HFFc6 (cell line): ENCODE data around the gene TGM2. TPM values are rescaled to one million over a fixed set of nuclear protein-coding genes. Genes with fewer than 3 reads are reported as not detected.

Experiments
- DNase-seq: peaks from one replicate; pipeline ENCODE4 v3.0.0-alpha.2; 2018
- H3K27ac Mint-ChIP-seq: 2 replicates; pipeline ENCODE4 v1.8.0; 2020; ENCODE audit warnings: mild to moderate bottlenecking, mixed read lengths
- H3K27me3 Mint-ChIP-seq: 2 replicates; pipeline ENCODE4 v1.8.0; 2021; ENCODE audit warnings: mild to moderate bottlenecking, moderate library complexity, mixed read lengths; ENCODE audit not compliant: insufficient read depth
- H3K36me3 Mint-ChIP-seq: 2 replicates; pipeline ENCODE4 v1.8.0; 2021; ENCODE audit warnings: low read depth, mixed read lengths
- H3K4me1 Mint-ChIP-seq: 2 replicates; pipeline ENCODE4 v1.8.0; 2020; ENCODE audit warnings: low read depth, mixed read lengths
- H3K4me3 Mint-ChIP-seq: 2 replicates; pipeline ENCODE4 v1.8.0; 2020; ENCODE audit warnings: mild to moderate bottlenecking, moderate library complexity, mixed read lengths
- H3K9me3 Mint-ChIP-seq: 2 replicates; pipeline ENCODE4 v1.8.0; 2020; ENCODE audit warnings: mild to moderate bottlenecking, mixed read lengths
- total RNA-seq, 6 experiments: library from RNA; stranded (reverse); fragmentation: NEBNext Ultra II Directional; extraction: Animal tissue kit (Norgen Biotek cat#: 25700); gene quantifications; 2 replicates in 1 of 6; 3 replicates in 5 of 6; pipeline ENCODE4 v1.2.3, GENCODE V29; 2021
- TF ChIP-seq, protein P1 (sequence below): fragments of 200-600 bp; sonication (generic); IDR thresholded peaks from 2 replicates; pipeline ENCODE4 v1.5.0; 2021; ENCODE audit warnings: antibody characterized with exemption, mild to moderate bottlenecking

Gene TGM2
- total RNA-seq, 6 experiments from 2014 or later = 99.6 to 430 (median 111) TPM

DNA sequence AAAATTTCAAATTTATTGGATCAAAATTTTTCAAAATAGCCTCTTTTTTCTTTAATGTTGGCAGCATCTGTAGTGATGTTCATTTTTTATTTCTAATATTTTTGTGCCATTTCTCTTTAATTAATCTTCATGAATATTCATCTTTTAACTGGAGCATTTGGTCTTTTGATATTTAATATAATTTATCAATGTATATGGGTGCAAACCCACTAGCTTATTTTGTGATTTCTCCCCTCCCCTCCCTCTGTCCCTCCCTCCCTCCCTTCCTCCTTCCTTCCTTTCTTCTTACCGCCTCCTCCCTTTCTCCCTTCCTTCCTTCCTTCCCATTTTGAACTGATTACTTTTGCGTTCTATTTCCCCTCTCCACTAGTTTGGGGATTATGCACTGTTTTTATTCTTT is 49.2 kb downstream of the TGM2 start:
- H3K36me3 Mint-ChIP-seq = peaks cover 4% of the 10 kb centered on the region; the same call in 1 of the 2 replicates
- TF ChIP-seq, protein P1, sequence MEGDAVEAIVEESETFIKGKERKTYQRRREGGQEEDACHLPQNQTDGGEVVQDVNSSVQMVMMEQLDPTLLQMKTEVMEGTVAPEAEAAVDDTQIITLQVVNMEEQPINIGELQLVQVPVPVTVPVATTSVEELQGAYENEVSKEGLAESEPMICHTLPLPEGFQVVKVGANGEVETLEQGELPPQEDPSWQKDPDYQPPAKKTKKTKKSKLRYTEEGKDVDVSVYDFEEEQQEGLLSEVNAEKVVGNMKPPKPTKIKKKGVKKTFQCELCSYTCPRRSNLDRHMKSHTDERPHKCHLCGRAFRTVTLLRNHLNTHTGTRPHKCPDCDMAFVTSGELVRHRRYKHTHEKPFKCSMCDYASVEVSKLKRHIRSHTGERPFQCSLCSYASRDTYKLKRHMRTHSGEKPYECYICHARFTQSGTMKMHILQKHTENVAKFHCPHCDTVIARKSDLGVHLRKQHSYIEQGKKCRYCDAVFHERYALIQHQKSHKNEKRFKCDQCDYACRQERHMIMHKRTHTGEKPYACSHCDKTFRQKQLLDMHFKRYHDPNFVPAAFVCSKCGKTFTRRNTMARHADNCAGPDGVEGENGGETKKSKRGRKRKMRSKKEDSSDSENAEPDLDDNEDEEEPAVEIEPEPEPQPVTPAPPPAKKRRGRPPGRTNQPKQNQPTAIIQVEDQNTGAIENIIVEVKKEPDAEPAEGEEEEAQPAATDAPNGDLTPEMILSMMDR = no peak

DNA sequence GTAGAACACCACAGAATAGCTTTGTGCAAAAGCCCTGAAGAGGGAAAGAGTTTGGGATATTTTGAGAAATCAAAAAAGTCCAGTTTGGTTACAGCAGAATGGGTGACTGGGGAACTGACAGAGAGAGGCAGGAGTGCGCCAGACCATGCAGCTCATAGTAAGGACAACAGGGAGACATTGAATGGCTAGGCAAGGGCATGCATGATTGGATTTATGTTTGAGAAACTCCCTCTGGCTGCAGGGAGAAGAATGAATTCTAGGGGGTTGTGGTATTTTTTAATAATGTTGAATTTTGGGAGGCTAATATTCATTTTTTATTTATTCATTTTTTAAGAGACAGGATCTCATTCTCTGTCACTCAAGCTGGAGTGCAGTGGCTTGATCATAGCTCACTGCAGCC is 49.9 kb downstream of the TGM2 start:
- Mint-ChIP-seq H3K4me3 (no peak overlapping the region), H3K9me3 (peaks cover 5% of the 10 kb centered on the region; the same call in 1 of the 2 replicates), H3K4me1 (peaks cover 82% of the 10 kb centered on the region), H3K27me3 (no peaks in the 10 kb centered on the region; the same call in 1 of the 2 replicates), H3K36me3 (peaks cover 4% of the 10 kb centered on the region; the same call in 1 of the 2 replicates), H3K27ac (no peak overlapping the region)
- DNase-seq = no peak
- TF ChIP-seq, protein P1 = peak; percentile 53

More for the DNA sequence above, 49.2 kb downstream of the TGM2 start:
- H3K27me3 Mint-ChIP-seq = no peaks in the 10 kb centered on the region; the same call in 1 of the 2 replicates
- peaks cover 5% of the 10 kb centered on the region; the same call in 1 of the 2 replicates for H3K9me3 Mint-ChIP-seq
- DNase-seq = no peak
- H3K4me3 Mint-ChIP-seq = no peak overlapping the region
- peaks cover 80% of the 10 kb centered on the region for H3K4me1 Mint-ChIP-seq
- no peak overlapping the region for H3K27ac Mint-ChIP-seq

DNA sequence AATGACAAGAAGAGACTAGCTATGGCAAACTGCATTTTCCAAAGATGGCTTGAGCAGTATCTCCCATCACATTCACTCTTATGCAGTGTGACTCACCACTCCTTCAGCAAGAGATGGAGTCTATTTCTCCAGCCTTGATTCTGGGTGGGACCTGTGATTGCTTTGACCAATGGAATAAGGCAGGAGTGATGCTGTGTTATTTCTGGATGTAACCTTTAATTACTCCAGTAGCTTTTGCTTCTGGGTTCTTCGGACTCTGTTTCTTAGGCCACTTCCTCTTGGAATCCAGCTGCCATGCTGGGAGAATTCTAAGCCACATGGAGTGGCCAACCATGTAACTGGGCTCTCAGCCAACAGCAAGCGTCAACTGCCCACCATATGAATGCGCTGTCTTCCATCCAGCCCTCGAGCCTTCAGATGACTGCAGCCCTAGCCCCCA is 50.7 kb downstream of the TGM2 start:
- H3K27me3 Mint-ChIP-seq = no peaks in the 10 kb centered on the region; the same call in 1 of the 2 replicates
- H3K4me3 Mint-ChIP-seq = no peak overlapping the region
- TF ChIP-seq, protein P1 = no peak
- peaks cover 83% of the 10 kb centered on the region for H3K4me1 Mint-ChIP-seq
- peaks cover 4% of the 10 kb centered on the region; the same call in 1 of the 2 replicates for H3K36me3 Mint-ChIP-seq
- DNase-seq = peak; percentile 81
- H3K27ac Mint-ChIP-seq = no peak overlapping the region
- peaks cover 5% of the 10 kb centered on the region; the same call in 1 of the 2 replicates for H3K9me3 Mint-ChIP-seq

DNA sequence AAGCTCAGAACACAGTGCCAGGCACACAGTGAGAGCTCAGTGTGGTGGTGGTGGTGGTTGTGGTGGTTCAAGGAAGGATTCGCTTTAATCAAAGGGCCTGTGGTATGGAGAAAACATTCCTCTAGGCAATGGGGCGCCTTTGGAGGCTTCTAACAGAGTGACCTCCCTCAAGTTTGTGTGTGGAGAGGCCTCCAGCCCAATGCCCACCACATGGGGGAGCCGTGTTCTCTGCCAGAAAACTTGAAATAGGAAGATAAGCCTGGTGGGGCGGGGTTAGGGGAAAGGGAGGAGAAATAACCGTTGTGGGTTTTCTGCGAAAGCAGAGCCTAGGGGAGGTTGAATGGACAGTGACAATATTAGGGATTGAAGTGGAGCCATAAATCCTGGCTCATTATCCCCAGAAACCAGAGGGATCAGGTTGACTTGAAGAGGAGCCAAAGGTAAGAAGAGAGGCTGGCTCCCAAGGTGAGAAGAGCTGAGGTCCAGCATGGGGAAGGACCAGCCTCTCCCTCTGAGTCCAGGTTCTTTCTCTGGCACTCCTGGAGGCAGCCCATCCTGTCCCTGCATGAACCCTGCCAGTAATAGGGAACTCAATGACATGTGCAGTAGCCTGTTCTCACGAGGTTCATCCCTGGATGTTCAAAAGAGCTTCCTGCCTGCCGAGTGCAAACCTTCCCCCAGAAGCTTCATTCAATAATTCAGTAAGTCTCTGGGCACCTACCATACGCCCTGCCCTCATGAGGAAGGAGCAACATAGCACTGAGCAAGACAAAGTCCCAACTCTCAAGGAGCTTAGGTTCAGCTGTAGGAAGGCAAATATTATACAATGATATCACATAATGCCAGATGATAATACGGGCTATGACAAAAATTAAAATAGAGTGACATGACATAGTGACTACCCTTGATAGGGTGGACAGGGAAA is 51.4 kb downstream of the TGM2 start:
- H3K27ac Mint-ChIP-seq = no peak overlapping the region
- no peak for DNase-seq
- H3K27me3 Mint-ChIP-seq = no peaks in the 10 kb centered on the region; the same call in 1 of the 2 replicates
- TF ChIP-seq, protein P1 = peak; percentile 67
- H3K9me3 Mint-ChIP-seq = peaks cover 5% of the 10 kb centered on the region; the same call in 1 of the 2 replicates
- H3K4me3 Mint-ChIP-seq = no peak overlapping the region
- peaks cover 4% of the 10 kb centered on the region; the same call in 1 of the 2 replicates for H3K36me3 Mint-ChIP-seq
- peaks cover 83% of the 10 kb centered on the region for H3K4me1 Mint-ChIP-seq

DNA sequence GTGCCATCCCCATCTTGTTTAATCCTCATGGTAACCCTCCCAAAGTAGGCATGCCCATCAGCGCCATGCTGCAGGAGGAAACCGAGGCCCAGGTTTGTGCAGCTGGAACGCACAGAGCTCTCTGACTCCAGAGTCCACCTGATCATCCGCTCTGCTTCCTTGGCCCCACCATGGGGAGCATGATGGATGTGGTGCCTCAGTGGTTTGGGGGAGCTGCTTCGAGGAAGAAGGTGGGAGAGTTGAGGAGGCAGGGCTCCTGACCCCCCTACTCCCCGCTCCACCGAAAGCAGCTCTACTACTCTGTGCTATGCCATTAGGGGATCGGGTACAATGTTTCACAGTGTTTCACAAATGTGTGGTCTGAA is 52.2 kb downstream of the TGM2 start:
- peaks cover 4% of the 10 kb centered on the region; the same call in 1 of the 2 replicates for H3K36me3 Mint-ChIP-seq
- no peaks in the 10 kb centered on the region for H3K27me3 Mint-ChIP-seq
- H3K4me1 Mint-ChIP-seq = peaks cover 81% of the 10 kb centered on the region
- H3K9me3 Mint-ChIP-seq = peaks cover 5% of the 10 kb centered on the region; the same call in 1 of the 2 replicates
- no peak overlapping the region for H3K4me3 Mint-ChIP-seq
- DNase-seq = no peak
- TF ChIP-seq, protein P1 = no peak
- no peak overlapping the region for H3K27ac Mint-ChIP-seq
